ENCODE measurements around the gene AS3MT. TPM values are rescaled to one million over a fixed set of nuclear protein-coding genes. Genes with fewer than 3 reads are reported as not detected.

Gene AS3MT
- polyA plus RNA-seq, 1 experiment = 3.0 TPM

- CTCF ChIA-PET = no interaction called here
- POLR2A ChIA-PET = no interaction called here
- DNase-seq (ENCODE audit: low read depth) = no peak
- H3K36me3 ChIP-seq (ENCODE audit: control insufficient read depth, insufficient read depth, low read length) = no peaks in the 10 kb centered on the region
- no peak overlapping the region for H3K4me3 ChIP-seq (ENCODE audit: low read depth, low read length)
- no peak for TF ChIP-seq CTCF (IDR thresholded peaks at IDR 0.05; ENCODE audit: insufficient read depth, low read depth, low read length)
- no peaks in the 10 kb centered on the region for H3K27me3 ChIP-seq (ENCODE audit: control insufficient read depth, insufficient read depth, low read length)
Observed at GRCh38 chr10:102930720-102931119, 61.5 kb downstream of the AS3MT start.

GRCh38 chr10:102931643-102932042 is 62.4 kb downstream of the AS3MT start:
- H3K27me3 ChIP-seq (ENCODE audit: control insufficient read depth, insufficient read depth, low read length) = no peaks in the 10 kb centered on the region
- ChIA-PET CTCF (interaction anchor here (0.6 kb wide), 1 partner anchor 296 kb away, joined by 3 read pairs; no protein-coding TSS in a partner anchor), POLR2A (no interaction called here)
- no peak overlapping the region for H3K4me3 ChIP-seq (ENCODE audit: low read depth, low read length)
- no peak for TF ChIP-seq CTCF (IDR thresholded peaks at IDR 0.05; ENCODE audit: insufficient read depth, low read depth, low read length)
- no peak for DNase-seq (ENCODE audit: low read depth)
- no peaks in the 10 kb centered on the region for H3K36me3 ChIP-seq (ENCODE audit: control insufficient read depth, insufficient read depth, low read length)

- TF ChIP-seq CTCF (IDR thresholded peaks at IDR 0.05; ENCODE audit: insufficient read depth, low read depth, low read length) = no peak
- Histone ChIP-seq H3K27me3 (ENCODE audit: control insufficient read depth, insufficient read depth, low read length) (no peaks in the 10 kb centered on the region), H3K36me3 (ENCODE audit: control insufficient read depth, insufficient read depth, low read length) (no peaks in the 10 kb centered on the region), H3K4me3 (ENCODE audit: low read depth, low read length) (no peak overlapping the region)
- no peak for DNase-seq (ENCODE audit: low read depth)
- ChIA-PET POLR2A (no interaction called here), CTCF (no interaction called here)
Observed at GRCh38 chr10:102935505-102935904, 66.2 kb downstream of the AS3MT start.

- H3K4me3 ChIP-seq (ENCODE audit: low read depth, low read length) = no peak overlapping the region
- no peaks in the 10 kb centered on the region for H3K36me3 ChIP-seq (ENCODE audit: control insufficient read depth, insufficient read depth, low read length)
- H3K27me3 ChIP-seq (ENCODE audit: control insufficient read depth, insufficient read depth, low read length) = no peaks in the 10 kb centered on the region
- POLR2A ChIA-PET = no interaction called here
- CTCF ChIA-PET = interaction anchor here (2.0 kb wide), 1 partner anchor 18 kb away, joined by 5 read pairs; the partner anchor contains the start of gene CNNM2
- DNase-seq (ENCODE audit: low read depth) = no peak
- TF ChIP-seq CTCF (IDR thresholded peaks at IDR 0.05; ENCODE audit: insufficient read depth, low read depth, low read length) = no peak
Observed at GRCh38 chr10:102935939-102936605, 66.8 kb downstream of the AS3MT start.

GRCh38 chr10:102941401-102941800 is 72.1 kb downstream of the AS3MT start:
- no peak for TF ChIP-seq CTCF (IDR thresholded peaks at IDR 0.05; ENCODE audit: insufficient read depth, low read depth, low read length)
- POLR2A ChIA-PET = interaction anchor here (0.5 kb wide), 1 partner anchor 20 kb away, joined by 3 read pairs; no protein-coding TSS in a partner anchor
- CTCF ChIA-PET = no interaction called here
- no peaks in the 10 kb centered on the region for H3K27me3 ChIP-seq (ENCODE audit: control insufficient read depth, insufficient read depth, low read length)
- no peak for DNase-seq (ENCODE audit: low read depth)
- H3K36me3 ChIP-seq (ENCODE audit: control insufficient read depth, insufficient read depth, low read length) = no peaks in the 10 kb centered on the region
- no peak overlapping the region for H3K4me3 ChIP-seq (ENCODE audit: low read depth, low read length)
